IPS DF 4.7 (cell line): ENCODE results near the gene KLHL26.

ENCODE experiments used
- DNase-seq: peaks from one replicate; pipeline ENCODE4 v3.0.0-alpha.2; 2013; ENCODE audit warnings: low spot score; ENCODE audit errors: extremely low read depth

KLHL26 gene

DNA sequence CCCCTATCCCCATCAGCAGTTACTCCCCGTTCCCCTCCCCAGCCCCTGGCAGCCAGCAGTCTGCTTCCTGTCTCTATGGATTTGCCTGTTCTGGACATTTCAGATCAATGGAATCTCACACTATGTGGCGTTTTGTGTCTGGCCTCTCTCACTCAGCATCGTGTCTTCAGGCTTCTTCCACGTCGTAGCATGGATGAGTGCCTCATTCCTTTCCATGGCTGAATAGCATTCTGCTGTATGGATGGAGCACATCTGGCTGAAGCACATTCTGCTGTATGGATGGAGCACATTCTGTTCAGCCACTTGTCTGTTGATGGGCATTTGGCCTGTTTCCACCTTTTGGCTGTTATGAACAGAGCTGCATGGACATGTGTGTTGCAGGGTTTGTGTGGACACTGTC, 76.2 kb downstream of the KLHL26 start:
- no peak for DNase-seq

GRCh38 chr19:18713550-18714117, 76.8 kb downstream of the KLHL26 start:
- DNase-seq, result no peak

- DNase-seq, result no peak
Measured at GRCh38 chr19:18715416-18715815, 78.6 kb downstream of the KLHL26 start.

DNA sequence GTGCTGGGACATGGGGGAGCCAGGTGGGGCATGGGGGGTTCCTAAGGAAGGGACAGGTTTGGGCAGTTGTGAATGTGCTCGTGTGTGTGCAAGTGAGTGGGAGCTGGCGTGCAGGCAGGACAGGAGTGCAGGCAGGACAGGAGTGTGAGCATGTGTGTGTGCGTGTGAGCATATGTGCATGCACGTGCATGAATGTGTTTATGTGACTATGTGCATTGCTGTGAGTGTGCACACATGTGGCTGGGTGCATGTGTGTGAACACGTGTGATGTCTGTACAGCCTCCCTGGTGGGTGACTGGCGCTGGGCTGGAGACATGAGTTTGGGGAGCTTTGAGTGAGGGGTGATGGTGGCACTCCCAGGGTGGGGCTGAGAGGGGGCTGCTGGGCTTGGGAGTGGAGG, 80.0 kb downstream of the KLHL26 start:
- DNase-seq, result no peak

- no peak for DNase-seq
Measured at GRCh38 chr19:18717601-18718000, 80.8 kb downstream of the KLHL26 start.

DNA sequence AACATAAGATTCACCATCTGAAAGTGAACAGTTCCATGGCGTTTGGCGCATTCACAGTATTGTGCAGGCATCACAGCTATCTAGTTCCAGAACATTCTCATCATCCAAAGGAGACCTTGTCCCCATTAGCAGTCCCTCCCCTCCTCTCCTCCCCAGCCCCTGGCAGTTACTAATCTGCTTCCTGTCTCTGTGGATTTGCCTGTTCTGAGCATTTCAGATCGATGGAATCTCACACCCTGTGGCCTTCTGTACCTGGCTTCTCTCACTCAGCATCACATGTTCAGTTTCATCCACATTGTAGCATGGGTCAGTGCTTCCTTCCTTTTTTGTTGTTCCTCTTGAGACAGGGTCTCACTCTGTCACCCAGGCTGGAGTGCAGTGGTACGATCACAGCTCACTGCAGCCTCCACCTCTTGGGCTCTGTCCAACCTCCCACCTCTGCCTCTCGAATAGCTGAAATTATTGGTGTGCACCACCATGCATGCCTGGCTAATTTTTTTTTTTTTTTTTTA, 81.2 kb downstream of the KLHL26 start:
- no peak for DNase-seq

DNA sequence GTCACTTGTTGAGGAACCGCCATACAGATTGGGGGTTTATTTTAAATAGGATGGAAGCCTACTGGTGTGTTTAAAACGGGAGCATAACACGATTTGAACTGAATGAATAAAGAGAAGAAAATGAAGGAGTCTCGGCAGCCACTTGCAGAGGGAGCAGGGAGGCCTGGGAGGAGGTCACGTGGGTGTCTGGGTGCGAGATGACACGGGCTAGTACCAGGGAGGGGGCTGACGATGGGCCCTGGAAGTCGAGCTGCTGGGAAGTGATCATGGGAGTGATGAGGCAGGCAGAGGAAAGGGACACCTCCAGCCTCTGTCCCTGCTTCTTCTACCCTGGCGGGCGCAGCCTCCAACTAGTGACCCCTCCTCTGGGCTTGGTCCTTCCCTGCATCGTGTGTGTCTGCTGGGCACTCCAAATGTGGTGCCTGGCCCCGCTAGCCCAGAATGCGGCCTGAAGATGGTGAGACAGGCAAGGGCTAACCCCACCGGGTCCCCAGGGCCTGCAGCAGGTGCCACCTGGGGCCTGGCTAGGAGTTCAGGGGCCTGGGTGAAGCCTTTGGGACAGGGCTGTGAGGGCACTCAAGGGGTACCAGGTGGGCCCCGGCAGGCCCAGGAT, 82.1 kb downstream of the KLHL26 start:
- DNase-seq, result no peak

GRCh38 chr19:18719541-18719940, 82.7 kb downstream of the KLHL26 start:
- no peak for DNase-seq
